Activated B cell treated with CpG ODN at 0.5 μM for 24 hours (primary cell): ENCODE results near the gene PTPN6. TPM values are rescaled to one million over a fixed set of nuclear protein-coding genes. Genes with fewer than 3 reads are reported as not detected.

Experiments
- ATAC-seq: fragments of 200-7000 bp; cut with Tn5 transposase; one replicate; pipeline ENCODE4 v1.10.0; 2021; ENCODE audit warnings: low read depth, mild to moderate bottlenecking, moderate library complexity
- CTCF ChIA-PET: fragments of 350-600 bp; sonication (Branson Sonifier 250); formaldehyde crosslinking; loops from one replicate; lab custom pipeline; 2021; ENCODE audit warnings: antibody characterized with exemption; lab: Charles Lee
- POLR2A ChIA-PET: fragments of 350-600 bp; sonication (Branson Sonifier 250); formaldehyde crosslinking; loops from one replicate; lab custom pipeline; 2021; ENCODE audit warnings: antibody characterized with exemption; lab: Charles Lee
- DNase-seq: peaks from one replicate; pipeline ENCODE4 v3.0.0; 2022
- H3K27ac Mint-ChIP-seq: one replicate; pipeline ENCODE4 v1.8.0; 2020; ENCODE audit warnings: mixed read lengths
- H3K27me3 Mint-ChIP-seq: one replicate; pipeline ENCODE4 v1.8.0; 2021; ENCODE audit warnings: mixed read lengths
- H3K36me3 Mint-ChIP-seq: one replicate; pipeline ENCODE4 v1.8.0; 2021; ENCODE audit warnings: low read depth, mixed read lengths
- H3K4me1 Mint-ChIP-seq: one replicate; pipeline ENCODE4 v1.8.0; 2021; ENCODE audit warnings: mixed read lengths
- H3K4me3 Mint-ChIP-seq: one replicate; pipeline ENCODE4 v1.8.0; 2020; ENCODE audit warnings: mild to moderate bottlenecking, mixed read lengths
- H3K9me3 Mint-ChIP-seq: one replicate; pipeline ENCODE4 v1.8.0; 2020; ENCODE audit warnings: mixed read lengths
- CTCF ChIP-seq: fragments of 200-600 bp; IDR thresholded peaks from one replicate; pipeline ENCODE4 v1.8.0; 2022; ENCODE audit warnings: antibody characterized with exemption, mild to moderate bottlenecking
- intact Hi-C: fragments of 100-400 bp; cut with micrococcal nuclease; formaldehyde crosslinking; loops from one replicate; pipeline ENCODE4 v1.15.1; 2024
- total RNA-seq: library from RNA; stranded (reverse); gene quantifications from 2 replicates; pipeline ENCODE4 v1.2.3, GENCODE V29; 2022

PTPN6 gene
- total RNA-seq, 1 donor from 2014 or later = 393 TPM

GRCh38 chr12:6951551-6952120, 480 bp downstream of the PTPN6 start:
- DNase-seq (no peak), ATAC-seq (no peak)
- H3K36me3 Mint-ChIP-seq = peaks cover 50% of the 10 kb centered on the region
- H3K27me3 Mint-ChIP-seq = no peaks in the 10 kb centered on the region
- H3K4me1 Mint-ChIP-seq = peaks cover 85% of the 10 kb centered on the region
- H3K4me3 Mint-ChIP-seq = peak overlapping the region; percentile 99
- CTCF ChIA-PET = interaction anchor here (1.0 to 14.9 kb wide), 5 partner anchors 8 to 82 kb away, joined by 3 to 571 read pairs (median 5); partner anchors contain the start of genes C12orf57, RNU7-1 and SPSB2
- TF ChIP-seq CTCF = no peak
- POLR2A ChIA-PET = interaction anchor here (0.6 to 24.6 kb wide), 13 partner anchors 7 to 228 kb away, joined by 3 to 1516 read pairs (median 5); partner anchors contain the start of genes C12orf57, COPS7A, PTPN6 and RNU7-1
- intact Hi-C loops = loop anchor here (1.0 to 10.0 kb wide), 4 partner anchors 8 to 527 kb away; partner anchors contain the start of genes LPAR5 and RNU7-1
- H3K27ac Mint-ChIP-seq = peak overlapping the region; percentile 96
- H3K9me3 Mint-ChIP-seq = no peaks in the 10 kb centered on the region

GRCh38 chr12:6952121-6952862, 1.1 kb downstream of the PTPN6 start:
- POLR2A ChIA-PET = interaction anchor here (0.6 to 24.6 kb wide), 10 partner anchors 6 to 229 kb away, joined by 3 to 1516 read pairs (median 7); partner anchors contain the start of genes C12orf57, COPS7A, PTPN6 and RNU7-1
- no peaks in the 10 kb centered on the region for H3K9me3 Mint-ChIP-seq
- no peak for TF ChIP-seq CTCF
- H3K36me3 Mint-ChIP-seq = peaks cover 56% of the 10 kb centered on the region
- H3K4me1 Mint-ChIP-seq = peaks cover 85% of the 10 kb centered on the region
- DNase-seq (no peak), ATAC-seq (no peak)
- H3K4me3 Mint-ChIP-seq = peak overlapping the region; percentile 99
- H3K27ac Mint-ChIP-seq = peak overlapping the region; percentile 96
- intact Hi-C loops = loop anchor here (10.0 kb wide), 2 partner anchors 317 to 527 kb away; partner anchors contain the start of gene LPAR5
- CTCF ChIA-PET = interaction anchor here (1.0 to 14.9 kb wide), 5 partner anchors 8 to 80 kb away, joined by 3 to 571 read pairs (median 5); partner anchors contain the start of genes C12orf57, RNU7-1 and SPSB2
- H3K27me3 Mint-ChIP-seq = no peaks in the 10 kb centered on the region

- peaks cover 62% of the 10 kb centered on the region for H3K36me3 Mint-ChIP-seq
- peak overlapping the region; percentile 99 for H3K4me3 Mint-ChIP-seq
- no peaks in the 10 kb centered on the region for H3K9me3 Mint-ChIP-seq
- no peaks in the 10 kb centered on the region for H3K27me3 Mint-ChIP-seq
- ChIA-PET POLR2A (interaction anchor here (0.6 to 24.6 kb wide), 5 partner anchors 6 to 80 kb away, joined by 3 to 1516 read pairs (median 9); partner anchors contain the start of genes C12orf57, PTPN6, RNU7-1 and SPSB2), CTCF (interaction anchor here (1.0 to 14.9 kb wide), 4 partner anchors 8 to 15 kb away, joined by 3 to 571 read pairs (median 6); partner anchors contain the start of genes C12orf57 and RNU7-1)
- intact Hi-C loops = loop anchor here (10.0 kb wide), 2 partner anchors 318 to 528 kb away; partner anchors contain the start of gene LPAR5
- ATAC-seq = no peak
- DNase-seq = no peak
- no peak for TF ChIP-seq CTCF
- peaks cover 85% of the 10 kb centered on the region for H3K4me1 Mint-ChIP-seq
- H3K27ac Mint-ChIP-seq = peak overlapping the region; percentile 96
Measured at GRCh38 chr12:6952863-6953441, 1.8 kb downstream of the PTPN6 start.

- ATAC-seq = peak; percentile 38
Measured at GRCh38 chr12:6953442-6954315, 2.5 kb downstream of the PTPN6 start.

More at GRCh38 chr12:6953442-6954315, 2.5 kb downstream of the PTPN6 start:
- Mint-ChIP-seq H3K9me3 (no peaks in the 10 kb centered on the region), H3K27me3 (no peaks in the 10 kb centered on the region), H3K36me3 (peaks cover 69% of the 10 kb centered on the region), H3K4me3 (peak overlapping the region; percentile 99), H3K27ac (peak overlapping the region; percentile 96), H3K4me1 (peaks cover 85% of the 10 kb centered on the region)
- TF ChIP-seq CTCF = no peak
- ChIA-PET CTCF (interaction anchor here (1.2 to 14.9 kb wide), 4 partner anchors 7 to 11 kb away, joined by 5 to 571 read pairs (median 12); partner anchors contain the start of genes C12orf57 and RNU7-1), POLR2A (interaction anchor here (17.0 to 24.6 kb wide), 2 partner anchors 5 to 11 kb away, joined by 1516 read pairs; partner anchors contain the start of genes C12orf57, PTPN6 and RNU7-1)
- intact Hi-C loops = loop anchor here (1.0 to 10.0 kb wide), 3 partner anchors 7 to 529 kb away; partner anchors contain the start of gene LPAR5
- DNase-seq = peak; percentile 72
